ENCODE data around the gene CD46. TPM values are rescaled to one million over a fixed set of nuclear protein-coding genes. Genes with fewer than 3 reads are reported as not detected.
A peak's percentile ranks its signal among the peaks of the same experiment; 100 is the strongest.

CD46 gene
- total RNA-seq, 1 experiment from 2014 or later: 100 TPM

GRCh38 chr1:207789792-207790787 is 38.2 kb downstream of the CD46 start:
- H3K4me3 ChIP-seq (replicated peaks in 1 of 2; ENCODE audit: low read depth in 1 of 2, low read length in 2 of 2): no peak overlapping the region

More at GRCh38 chr1:207789792-207790787, 38.2 kb downstream of the CD46 start:
- CTCF ChIA-PET: no interaction called here
- no peak overlapping the region for H3K9ac ChIP-seq (ENCODE audit: low read length)
- H3K79me2 ChIP-seq (ENCODE audit: insufficient read depth, low read length): no peaks in the 10 kb centered on the region
- H3K27ac ChIP-seq (ENCODE audit: low read depth, low read length): peak overlapping the region; percentile 12; the same call in 1 of the 2 replicates
- RAD21 ChIA-PET (ENCODE audit: low non-redundant PET in 1 of 2, low total read pairs in 2 of 2, uncharacterized antibody in 2 of 2, unreplicated experiment in 2 of 2): no interaction called here
- ATAC-seq: no peak
- POLR2A ChIA-PET: no interaction called here
- no peak overlapping the region for H2AFZ ChIP-seq (ENCODE audit: low read depth, low read length, poor library complexity, severe bottlenecking)
- H3K4me1 ChIP-seq (ENCODE audit: control insufficient read depth in 1 of 2, insufficient read depth in 2 of 2, low read length in 2 of 2): peaks cover 0 to 6% of the 10 kb centered on the region in 2 experiments; a peak in 1 of 4 replicates
- no peaks in the 10 kb centered on the region for H3K9me2 ChIP-seq (ENCODE audit: insufficient read depth)
- no peak for DNase-seq (ENCODE audit: low read depth, low spot score)
- H3K4me2 ChIP-seq (ENCODE audit: low read length): no peak overlapping the region
- peaks cover 9 to 19% of the 10 kb centered on the region in 2 experiments; a peak in 2 of 4 replicates for H3K36me3 ChIP-seq (ENCODE audit: control insufficient read depth in 1 of 2, insufficient read depth in 2 of 2, low read length in 2 of 2)
- no peaks in the 10 kb centered on the region for H3K9me3 ChIP-seq (ENCODE audit: control insufficient read depth in 1 of 2, insufficient read depth in 1 of 2, low read depth in 1 of 2, low read length in 2 of 2)
- TF ChIP-seq SP1 (IDR thresholded peaks at IDR 0.05; ENCODE audit: low read depth) (no peak), SIN3A (IDR thresholded peaks at IDR 0.05; ENCODE audit: low read depth) (no peak), EZH2 (IDR thresholded peaks at IDR 0.05) (no peak), CEBPB (IDR thresholded peaks at IDR 0.05; ENCODE audit: low read depth) (no peak), SRF (IDR thresholded peaks at IDR 0.05; ENCODE audit: low read depth) (no peak), ZFX (IDR thresholded peaks at IDR 0.05) (no peak), JUND (IDR thresholded peaks at IDR 0.05) (no peak), EZH2phosphoT487 (IDR thresholded peaks at IDR 0.05; ENCODE audit: borderline replicate concordance) (no peak), POLR2A (IDR thresholded peaks at IDR 0.05; ENCODE audit: borderline replicate concordance, extremely low read depth, insufficient read depth, insufficient read length) (no peak), EGR1 (IDR thresholded peaks at IDR 0.05; ENCODE audit: low read depth) (no peak), RAD21 (IDR thresholded peaks at IDR 0.05; ENCODE audit: low read depth) (no peak), ATF3 (IDR thresholded peaks at IDR 0.05) (no peak)
- TF ChIP-seq, protein P1, sequence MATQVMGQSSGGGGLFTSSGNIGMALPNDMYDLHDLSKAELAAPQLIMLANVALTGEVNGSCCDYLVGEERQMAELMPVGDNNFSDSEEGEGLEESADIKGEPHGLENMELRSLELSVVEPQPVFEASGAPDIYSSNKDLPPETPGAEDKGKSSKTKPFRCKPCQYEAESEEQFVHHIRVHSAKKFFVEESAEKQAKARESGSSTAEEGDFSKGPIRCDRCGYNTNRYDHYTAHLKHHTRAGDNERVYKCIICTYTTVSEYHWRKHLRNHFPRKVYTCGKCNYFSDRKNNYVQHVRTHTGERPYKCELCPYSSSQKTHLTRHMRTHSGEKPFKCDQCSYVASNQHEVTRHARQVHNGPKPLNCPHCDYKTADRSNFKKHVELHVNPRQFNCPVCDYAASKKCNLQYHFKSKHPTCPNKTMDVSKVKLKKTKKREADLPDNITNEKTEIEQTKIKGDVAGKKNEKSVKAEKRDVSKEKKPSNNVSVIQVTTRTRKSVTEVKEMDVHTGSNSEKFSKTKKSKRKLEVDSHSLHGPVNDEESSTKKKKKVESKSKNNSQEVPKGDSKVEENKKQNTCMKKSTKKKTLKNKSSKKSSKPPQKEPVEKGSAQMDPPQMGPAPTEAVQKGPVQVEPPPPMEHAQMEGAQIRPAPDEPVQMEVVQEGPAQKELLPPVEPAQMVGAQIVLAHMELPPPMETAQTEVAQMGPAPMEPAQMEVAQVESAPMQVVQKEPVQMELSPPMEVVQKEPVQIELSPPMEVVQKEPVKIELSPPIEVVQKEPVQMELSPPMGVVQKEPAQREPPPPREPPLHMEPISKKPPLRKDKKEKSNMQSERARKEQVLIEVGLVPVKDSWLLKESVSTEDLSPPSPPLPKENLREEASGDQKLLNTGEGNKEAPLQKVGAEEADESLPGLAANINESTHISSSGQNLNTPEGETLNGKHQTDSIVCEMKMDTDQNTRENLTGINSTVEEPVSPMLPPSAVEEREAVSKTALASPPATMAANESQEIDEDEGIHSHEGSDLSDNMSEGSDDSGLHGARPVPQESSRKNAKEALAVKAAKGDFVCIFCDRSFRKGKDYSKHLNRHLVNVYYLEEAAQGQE (IDR thresholded peaks at IDR 0.05; ENCODE audit: low read depth): no peak
- TF ChIP-seq, protein P2, sequence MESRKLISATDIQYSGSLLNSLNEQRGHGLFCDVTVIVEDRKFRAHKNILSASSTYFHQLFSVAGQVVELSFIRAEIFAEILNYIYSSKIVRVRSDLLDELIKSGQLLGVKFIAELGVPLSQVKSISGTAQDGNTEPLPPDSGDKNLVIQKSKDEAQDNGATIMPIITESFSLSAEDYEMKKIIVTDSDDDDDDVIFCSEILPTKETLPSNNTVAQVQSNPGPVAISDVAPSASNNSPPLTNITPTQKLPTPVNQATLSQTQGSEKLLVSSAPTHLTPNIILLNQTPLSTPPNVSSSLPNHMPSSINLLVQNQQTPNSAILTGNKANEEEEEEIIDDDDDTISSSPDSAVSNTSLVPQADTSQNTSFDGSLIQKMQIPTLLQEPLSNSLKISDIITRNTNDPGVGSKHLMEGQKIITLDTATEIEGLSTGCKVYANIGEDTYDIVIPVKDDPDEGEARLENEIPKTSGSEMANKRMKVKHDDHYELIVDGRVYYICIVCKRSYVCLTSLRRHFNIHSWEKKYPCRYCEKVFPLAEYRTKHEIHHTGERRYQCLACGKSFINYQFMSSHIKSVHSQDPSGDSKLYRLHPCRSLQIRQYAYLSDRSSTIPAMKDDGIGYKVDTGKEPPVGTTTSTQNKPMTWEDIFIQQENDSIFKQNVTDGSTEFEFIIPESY (IDR thresholded peaks at IDR 0.05; ENCODE audit: extremely low read depth, insufficient replicate concordance, low read length): no peak
- no TSS peak for BruUV-seq (replicated peaks)
- H3K27me3 ChIP-seq (ENCODE audit: insufficient read depth, low read length): no peaks in the 10 kb centered on the region
- intact Hi-C loops (cut with micrococcal nuclease): no loop called here
- H4K20me1 ChIP-seq (ENCODE audit: insufficient read depth): no peaks in the 10 kb centered on the region

Data from HCT116 (cell line).